H9 (cell line): Measurements from ENCODE around the gene SPATA3. TPM values are rescaled to one million over a fixed set of nuclear protein-coding genes. Genes with fewer than 3 reads are reported as not detected.

ENCODE experiments used
- DNase-seq: peaks from one replicate; pipeline ENCODE4 v3.0.0-alpha.2; 2017
- H2AFZ ChIP-seq: one replicate; pipeline ENCODE4 v1.6.1; 2013; ENCODE audit warnings: mild to moderate bottlenecking, low read length, control low read depth, moderate library complexity
- H2AK5ac ChIP-seq: 2 replicates; pipeline ENCODE4 v1.6.1; 2013; ENCODE audit warnings: low read length, control low read depth, mixed read lengths; ENCODE audit not compliant: insufficient read length
- H2BK120ac ChIP-seq: one replicate; pipeline ENCODE4 v1.6.1; 2013; ENCODE audit warnings: low read depth, mild to moderate bottlenecking, low read length, control low read depth, inconsistent platforms; ENCODE audit not compliant: poor library complexity, severe bottlenecking
- H2BK12ac ChIP-seq: 2 replicates; pipeline ENCODE4 v1.6.1; 2013; ENCODE audit warnings: low read length, control low read depth, mixed read lengths, low read depth; ENCODE audit not compliant: insufficient read length
- H2BK15ac ChIP-seq: 2 replicates; pipeline ENCODE4 v1.6.1; 2013; ENCODE audit warnings: low read depth, low read length, control low read depth
- H2BK20ac ChIP-seq: one replicate; pipeline ENCODE4 v1.6.1; 2013; ENCODE audit warnings: low read depth, mild to moderate bottlenecking, low read length, control low read depth, inconsistent platforms; ENCODE audit not compliant: poor library complexity, severe bottlenecking
- H2BK5ac ChIP-seq: 2 replicates; pipeline ENCODE4 v1.6.1; 2013; ENCODE audit warnings: low read length, control low read depth, mixed read lengths; ENCODE audit not compliant: insufficient read length
- H3K14ac ChIP-seq: 2 replicates; pipeline ENCODE4 v1.6.1; 2013; ENCODE audit warnings: low read length, control low read depth; ENCODE audit not compliant: insufficient read depth
- H3K18ac ChIP-seq: 2 replicates; pipeline ENCODE4 v1.6.1; 2013; ENCODE audit warnings: low read depth, mild to moderate bottlenecking, mixed read lengths, low read length, control low read depth; ENCODE audit not compliant: insufficient read length
- H3K23ac ChIP-seq: 2 replicates; pipeline ENCODE4 v1.6.1; 2013; ENCODE audit warnings: low read length, control low read depth, mixed read lengths, low read depth; ENCODE audit not compliant: insufficient read length
- H3K23me2 ChIP-seq: 2 replicates; pipeline ENCODE4 v1.6.1; 2013; ENCODE audit warnings: low read depth, mild to moderate bottlenecking, mixed read lengths, low read length, control low read depth; ENCODE audit not compliant: insufficient read length, poor library complexity, severe bottlenecking
- H3K27ac ChIP-seq: 2 replicates; pipeline ENCODE4 v1.5.1; 2013; ENCODE audit warnings: low read length, control low read depth, mixed read lengths, low read depth; ENCODE audit not compliant: insufficient read length
- H3K27me3 ChIP-seq: 2 replicates; pipeline ENCODE4 v1.6.1; 2013; ENCODE audit warnings: low read length, control low read depth, inconsistent platforms; ENCODE audit not compliant: insufficient read depth
- H3K4ac ChIP-seq: 2 replicates; pipeline ENCODE4 v1.6.1; 2013; ENCODE audit warnings: low read depth, mild to moderate bottlenecking, control low read depth, inconsistent platforms, low read length, moderate library complexity
- H3K4me1 ChIP-seq: 2 replicates; pipeline ENCODE4 v1.6.1; 2013; ENCODE audit warnings: low read length, control low read depth, inconsistent platforms; ENCODE audit not compliant: insufficient read depth
- H3K4me2 ChIP-seq: 2 replicates; pipeline ENCODE4 v1.6.1; 2013; ENCODE audit warnings: low read length, control low read depth, mixed read lengths; ENCODE audit not compliant: insufficient read length, insufficient read depth
- H3K56ac ChIP-seq: 2 replicates; pipeline ENCODE4 v1.6.1; 2013; ENCODE audit warnings: low read depth, mild to moderate bottlenecking, mixed read lengths, low read length, control low read depth; ENCODE audit not compliant: insufficient read length
- H3K79me1 ChIP-seq: 2 replicates; pipeline ENCODE4 v1.6.1; 2013; ENCODE audit warnings: low read depth, mild to moderate bottlenecking, moderate library complexity, low read length, control low read depth, inconsistent platforms; ENCODE audit not compliant: insufficient read depth, poor library complexity, severe bottlenecking
- H3K79me2 ChIP-seq: 2 replicates; pipeline ENCODE4 v1.6.1; 2013; ENCODE audit warnings: low read length, control low read depth, inconsistent platforms; ENCODE audit not compliant: insufficient read depth
- H3K9ac ChIP-seq: 2 replicates; pipeline ENCODE4 v1.6.1; 2013; ENCODE audit warnings: low read length, control low read depth, mixed read lengths; ENCODE audit not compliant: insufficient read length; ENCODE audit errors: extremely low read depth
- H3K9me3 ChIP-seq: one replicate; pipeline ENCODE4 v1.6.1; 2013; ENCODE audit warnings: low read depth, low read length, inconsistent platforms; ENCODE audit not compliant: control insufficient read depth
- H3T11ph ChIP-seq: one replicate; pipeline ENCODE4 v1.6.1; 2013; ENCODE audit warnings: mild to moderate bottlenecking, low read length, control low read depth, inconsistent platforms
- H4K20me1 ChIP-seq: one replicate; pipeline ENCODE4 v1.6.1; 2013; ENCODE audit not compliant: control insufficient read depth, insufficient read length, insufficient read depth
- H4K5ac ChIP-seq: 2 replicates; pipeline ENCODE4 v1.6.1; 2013; ENCODE audit warnings: low read depth, mild to moderate bottlenecking, mixed read lengths, low read length, control low read depth; ENCODE audit not compliant: insufficient read length
- H4K8ac ChIP-seq: replicated peaks from 2 replicates; pipeline ENCODE4 v1.6.1; 2013; ENCODE audit warnings: low read length, control low read depth, mixed read lengths, low read depth; ENCODE audit not compliant: insufficient read length
- H4K91ac ChIP-seq: 2 replicates; pipeline ENCODE4 v1.6.1; 2013; ENCODE audit warnings: low read depth, mild to moderate bottlenecking, moderate library complexity, mixed read lengths, low read length, control low read depth; ENCODE audit not compliant: insufficient read length
- H3K27ac Mint-ChIP-seq, 3 experiments: 2 replicates in 2 of 3; 3 replicates in 1 of 3; pipeline ENCODE4 v1.8.0; 2020 to 2021; ENCODE audit warnings: mixed read lengths in 3 of 3, mild to moderate bottlenecking in 1 of 3, moderate library complexity in 1 of 3
- H3K27me3 Mint-ChIP-seq: 2 replicates; pipeline ENCODE4 v1.8.0; 2021; ENCODE audit warnings: low read depth, mild to moderate bottlenecking, moderate library complexity, mixed read lengths
- H3K36me3 Mint-ChIP-seq, 3 experiments: 2 replicates in 2 of 3; 3 replicates in 1 of 3; pipeline ENCODE4 v1.8.0; 2020 to 2021; ENCODE audit warnings: low read depth in 3 of 3, mixed read lengths in 3 of 3; ENCODE audit not compliant: insufficient read depth in 1 of 3
- H3K4me1 Mint-ChIP-seq, 2 experiments: 2 replicates each; pipeline ENCODE4 v1.8.0; 2020; ENCODE audit warnings: mixed read lengths in 2 of 2
- H3K4me3 Mint-ChIP-seq, 2 experiments: 2 replicates in 1 of 2; 3 replicates in 1 of 2; pipeline ENCODE4 v1.8.0; 2020 to 2021; ENCODE audit warnings: mild to moderate bottlenecking in 2 of 2, mixed read lengths in 2 of 2, moderate library complexity in 1 of 2
- H3K9me3 Mint-ChIP-seq, 2 experiments: 2 replicates in 1 of 2; 3 replicates in 1 of 2; pipeline ENCODE4 v1.8.0; 2020; ENCODE audit warnings: mild to moderate bottlenecking in 2 of 2, mixed read lengths in 2 of 2, moderate library complexity in 1 of 2
- WGBS: extraction: QIAGEN DNeasy Blood & Tissue Kit; methylation state at CpG from one replicate; pipeline ENCODE4 v1.1.7; 2013; ENCODE audit warnings: missing lambda C conversion rate, low lambda C conversion rate, mixed read lengths; ENCODE audit not compliant: insufficient read length; ENCODE audit errors: extremely low coverage; 5-methylcytosine and 5-hydroxymethylcytosine counted together
- total RNA-seq: library from RNA; stranded (reverse); gene quantifications from 2 replicates; pipeline ENCODE4 v1.2.1, GENCODE V29; 2021
- TF ChIP-seq, protein P1 (sequence below): fragments of 200-600 bp; sonication (generic); conservative IDR thresholded peaks from 3 replicates; pipeline ENCODE4 v1.8.0; 2021; ENCODE audit warnings: antibody characterized with exemption, mild to moderate bottlenecking

Gene SPATA3
- total RNA-seq, 1 experiment from 2014 or later, result not detected

DNA sequence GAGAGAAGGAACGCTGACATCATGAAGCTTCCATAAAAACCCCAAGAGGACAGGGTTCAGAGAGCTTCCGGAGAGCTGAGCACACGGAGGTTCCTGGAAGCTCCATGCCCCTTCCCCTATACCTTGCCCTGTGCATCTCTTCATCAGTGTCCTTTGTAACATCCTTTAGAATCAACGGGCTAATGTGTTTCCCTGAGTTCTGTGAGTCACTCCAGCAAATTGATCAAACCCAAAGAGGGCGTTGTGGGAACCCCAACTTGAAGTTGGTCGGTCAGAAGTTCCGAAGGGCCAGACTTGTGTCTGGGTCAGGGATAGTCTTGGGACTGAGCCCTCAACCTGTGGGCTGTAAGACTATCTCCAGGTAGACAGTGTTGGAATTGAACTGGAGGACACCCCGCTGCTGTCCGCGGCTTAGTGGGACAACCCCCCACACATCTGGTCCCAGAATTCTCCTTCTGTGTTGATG is 45.0 kb upstream of the SPATA3 start:
- peaks cover 8% of the 10 kb centered on the region in 2 experiments for H3K4me1 Mint-ChIP-seq
- H3K4me3 Mint-ChIP-seq, result no peak overlapping the region; a peak in 1 of 5 replicates
- Histone ChIP-seq H3K4me2 (no peak overlapping the region), H4K20me1 (no peaks in the 10 kb centered on the region), H3K14ac (no peak overlapping the region), H4K8ac (no peak overlapping the region), H3K18ac (no peak overlapping the region), H4K91ac (no peak overlapping the region), H3K23ac (no peak overlapping the region), H4K5ac (no peak overlapping the region), H3K4me1 (no peaks in the 10 kb centered on the region), H3K27me3 (no peaks in the 10 kb centered on the region), H2BK120ac (no peak overlapping the region), H3K23me2 (no peaks in the 10 kb centered on the region), H3K79me1 (no peaks in the 10 kb centered on the region), H3K56ac (no peak overlapping the region), H3K9ac (no peak overlapping the region), H3K9me3 (no peaks in the 10 kb centered on the region), H2AFZ (no peak overlapping the region), H2BK5ac (no peak overlapping the region), H3K4ac (no peak overlapping the region), H3T11ph (no peak overlapping the region), H3K27ac (no peak overlapping the region), H3K79me2 (no peaks in the 10 kb centered on the region), H2BK20ac (no peak overlapping the region), H2BK12ac (no peak overlapping the region), H2AK5ac (no peak overlapping the region), H2BK15ac (0 out of 2 replicates have a peak overlapping the region, but pooled peaks have one; percentile 32)
- WGBS, result no CpG with 5 or more reads among the region's 10 CpGs
- peaks cover 0 to 2% of the 10 kb centered on the region in 2 experiments; a peak in 1 of 5 replicates for H3K9me3 Mint-ChIP-seq
- H3K36me3 Mint-ChIP-seq, result no peaks in the 10 kb centered on the region
- H3K27me3 Mint-ChIP-seq, result peaks cover 5% of the 10 kb centered on the region
- TF ChIP-seq, protein P1, sequence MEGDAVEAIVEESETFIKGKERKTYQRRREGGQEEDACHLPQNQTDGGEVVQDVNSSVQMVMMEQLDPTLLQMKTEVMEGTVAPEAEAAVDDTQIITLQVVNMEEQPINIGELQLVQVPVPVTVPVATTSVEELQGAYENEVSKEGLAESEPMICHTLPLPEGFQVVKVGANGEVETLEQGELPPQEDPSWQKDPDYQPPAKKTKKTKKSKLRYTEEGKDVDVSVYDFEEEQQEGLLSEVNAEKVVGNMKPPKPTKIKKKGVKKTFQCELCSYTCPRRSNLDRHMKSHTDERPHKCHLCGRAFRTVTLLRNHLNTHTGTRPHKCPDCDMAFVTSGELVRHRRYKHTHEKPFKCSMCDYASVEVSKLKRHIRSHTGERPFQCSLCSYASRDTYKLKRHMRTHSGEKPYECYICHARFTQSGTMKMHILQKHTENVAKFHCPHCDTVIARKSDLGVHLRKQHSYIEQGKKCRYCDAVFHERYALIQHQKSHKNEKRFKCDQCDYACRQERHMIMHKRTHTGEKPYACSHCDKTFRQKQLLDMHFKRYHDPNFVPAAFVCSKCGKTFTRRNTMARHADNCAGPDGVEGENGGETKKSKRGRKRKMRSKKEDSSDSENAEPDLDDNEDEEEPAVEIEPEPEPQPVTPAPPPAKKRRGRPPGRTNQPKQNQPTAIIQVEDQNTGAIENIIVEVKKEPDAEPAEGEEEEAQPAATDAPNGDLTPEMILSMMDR, result no peak
- 0 out of 7 replicates have a peak overlapping the region, but pooled peaks of 1 of the 3 experiments have one; percentile 23 for H3K27ac Mint-ChIP-seq
- DNase-seq, result no peak
